Myocyte (in vitro differentiated cells): ENCODE measurements around the gene FOXN4. TPM values are rescaled to one million over a fixed set of nuclear protein-coding genes. Genes with fewer than 3 reads are reported as not detected.
"Not testable (repeated sequence)": the region's sequence is repeated elsewhere in the genome, so short reads cannot be mapped to it uniquely, and the experiment has no call there.

ENCODE experiments used
- DNase-seq: peaks from one replicate; pipeline ENCODE4 v3.0.0-alpha.2; 2012; ENCODE audit warnings: low read depth
- polyA plus RNA-seq: library from polyadenylated mRNA; unstranded; fragments of >200 nt; gene quantifications from one replicate; pipeline ENCODE4 v1.2.1, GENCODE V29; 2012; ENCODE audit warnings: missing spikeins
- total RNA-seq: library from RNA; depleted of rRNA; stranded (reverse); fragments of >200 nt; gene quantifications from 2 replicates; pipeline ENCODE4 v1.2.3, GENCODE V29; 2014

FOXN4 gene
- not detected in 2 replicates for total RNA-seq
- not detected for polyA plus RNA-seq

GRCh38 chr12:109308534-109309380 is at the start of gene FOXN4:
Gene FOXN4 (minus strand): TSS chr12:109309284. CDS start chr12:109308321, 963 bp downstream.
- DNase-seq, result no peak

- DNase-seq, result peak; percentile 17
Measured at GRCh38 chr12:109358154-109358869, 49.2 kb upstream of the FOXN4 start.

GRCh38 chr12:109357032-109357431 is 47.9 kb upstream of the FOXN4 start:
- DNase-seq, result no peak

- no peak for DNase-seq
Measured at GRCh38 chr12:109356577-109356976, 47.5 kb upstream of the FOXN4 start.

GRCh38 chr12:109352184-109352583 is 43.1 kb upstream of the FOXN4 start:
- DNase-seq, result no peak

GRCh38 chr12:109347589-109347988 is 38.5 kb upstream of the FOXN4 start, which contains the start of gene MYO1H:
Gene MYO1H (plus strand): TSS chr12:109347900. CDS start chr12:109347961, 61 bp downstream.
- no peak for DNase-seq

- DNase-seq, result no peak
Measured at GRCh38 chr12:109346920-109347319, 37.8 kb upstream of the FOXN4 start.

GRCh38 chr12:109345428-109345827 is 36.3 kb upstream of the FOXN4 start:
- DNase-seq, result no peak

GRCh38 chr12:109343677-109344076 is 34.6 kb upstream of the FOXN4 start:
- DNase-seq, result no peak

- no peak for DNase-seq
Measured at GRCh38 chr12:109336593-109336992, 27.5 kb upstream of the FOXN4 start.

- DNase-seq, result no peak
Measured at GRCh38 chr12:109334887-109335286, 25.8 kb upstream of the FOXN4 start.

- no peak for DNase-seq
Measured at GRCh38 chr12:109331301-109331952, 22.3 kb upstream of the FOXN4 start.

- DNase-seq, result no peak
Measured at GRCh38 chr12:109330282-109331230, 21.5 kb upstream of the FOXN4 start.

GRCh38 chr12:109329686-109330085 is 20.6 kb upstream of the FOXN4 start:
- DNase-seq, result peak; percentile 64

- DNase-seq, result no peak
Measured at GRCh38 chr12:109329003-109329402, 19.9 kb upstream of the FOXN4 start.

GRCh38 chr12:109321294-109321693 is 12.2 kb upstream of the FOXN4 start:
- DNase-seq, result not testable (repeated sequence)

- DNase-seq, result no peak
Measured at GRCh38 chr12:109310247-109311125, 1.4 kb upstream of the FOXN4 start.

- DNase-seq, result no peak
Measured at GRCh38 chr12:109309381-109310246, 530 bp upstream of the FOXN4 start.

- no peak for DNase-seq
Measured at GRCh38 chr12:109307051-109307450, 2.0 kb downstream of the FOXN4 start.
